H1 (cell line): Measurements from ENCODE around the gene CACNA2D4. TPM values are rescaled to one million over a fixed set of nuclear protein-coding genes. Genes with fewer than 3 reads are reported as not detected.

Source experiments
- CTCF ChIA-PET: fragments of 300-600 bp; sonication (Branson Sonifier 250); formaldehyde crosslinking; loops from one replicate; lab custom pipeline; 2021; ENCODE audit not compliant: partially characterized antibody; lab: Charles Lee
- POLR2A ChIA-PET: fragments of 300-600 bp; sonication (Branson Sonifier 250); formaldehyde crosslinking; loops from one replicate; lab custom pipeline; 2021; ENCODE audit warnings: inconsistent platforms; ENCODE audit not compliant: partially characterized antibody; lab: Charles Lee
- DNase-seq, 2 experiments: peaks; one replicate each; pipeline versions ENCODE4 v3.0.0 to v3.0.0-alpha.2; 2010 to 2022; ENCODE audit warnings: low spot score in 2 of 2, low read depth in 1 of 2, mixed read lengths in 1 of 2
- FAIRE-seq: peaks from 2 replicates; lab custom pipeline; 2011; peaks lifted over from hg19 to GRCh38; lab: Jason Lieb, UNC
- H2AFZ ChIP-seq: 2 replicates; pipeline ENCODE4 v1.8.1; 2012; ENCODE audit warnings: low read length, inconsistent platforms
- H2AK5ac ChIP-seq: 2 replicates; pipeline ENCODE4 v1.6.1; 2013; ENCODE audit warnings: low read depth, low read length
- H2BK120ac ChIP-seq: replicated peaks from 2 replicates; pipeline ENCODE3; 2013; ENCODE audit warnings: low read depth, low read length, inconsistent platforms
- H2BK12ac ChIP-seq: 2 replicates; pipeline ENCODE4 v1.6.1; 2013; ENCODE audit warnings: low read depth, low read length
- H2BK15ac ChIP-seq: 2 replicates; pipeline ENCODE4 v1.6.1; 2013; ENCODE audit warnings: low read length
- H2BK20ac ChIP-seq: 2 replicates; pipeline ENCODE4 v1.6.1; 2013; ENCODE audit warnings: low read length
- H2BK5ac ChIP-seq: 2 replicates; pipeline ENCODE4 v1.6.1; 2013; ENCODE audit warnings: low read depth, low read length
- H3K14ac ChIP-seq: 2 replicates; pipeline ENCODE4 v1.6.1; 2013; ENCODE audit warnings: inconsistent platforms; ENCODE audit not compliant: insufficient read length
- H3K18ac ChIP-seq: 2 replicates; pipeline ENCODE4 v1.6.1; 2013; ENCODE audit warnings: low read length; ENCODE audit errors: extremely low read depth
- H3K23ac ChIP-seq: 2 replicates; pipeline ENCODE4 v1.6.1; 2013; ENCODE audit warnings: inconsistent platforms; ENCODE audit not compliant: insufficient read length
- H3K23me2 ChIP-seq: 2 replicates; pipeline ENCODE4 v1.6.1; 2013; ENCODE audit warnings: low read depth, low read length
- H3K27ac ChIP-seq: 2 replicates; pipeline ENCODE4 v1.6.1; 2011; ENCODE audit warnings: low read depth, low read length, inconsistent platforms
- H3K27me3 ChIP-seq, 4 experiments: replicated peaks in 1 of 4; 1 replicate in 1 of 4; 2 replicates in 3 of 4; pipeline versions ENCODE4 v1.6.1 to v1.8.1; 2011 to 2013; ENCODE audit warnings: low read length in 3 of 4, mild to moderate bottlenecking in 3 of 4, inconsistent platforms in 2 of 4, mixed read lengths in 2 of 4, moderate library complexity in 1 of 4; ENCODE audit not compliant: control insufficient read depth in 3 of 4, insufficient read depth in 3 of 4; ENCODE audit errors: extremely low read depth in 1 of 4
- H3K36me3 ChIP-seq, 4 experiments: 2 replicates each; pipeline versions ENCODE4 v1.6.1 to v1.8.1; 2011 to 2013; ENCODE audit warnings: mild to moderate bottlenecking in 4 of 4, low read length in 3 of 4, moderate library complexity in 2 of 4, control low read depth in 1 of 4, inconsistent platforms in 1 of 4; ENCODE audit not compliant: insufficient read depth in 4 of 4, control insufficient read depth in 2 of 4
- H3K4ac ChIP-seq: replicated peaks from 2 replicates; pipeline ENCODE3; 2013; ENCODE audit warnings: low read length, low read depth, mixed read lengths, inconsistent platforms; ENCODE audit not compliant: insufficient read length
- H3K4me1 ChIP-seq, 4 experiments: replicated peaks in 1 of 4; 1 replicate in 1 of 4; 2 replicates in 3 of 4; pipeline versions ENCODE4 v1.6.1 to v1.8.1; 2011 to 2013; ENCODE audit warnings: low read length in 3 of 4, inconsistent platforms in 2 of 4, mixed read lengths in 1 of 4; ENCODE audit not compliant: insufficient read depth in 4 of 4, control insufficient read depth in 3 of 4
- H3K4me2 ChIP-seq, 2 experiments: 2 replicates each; pipeline versions ENCODE4 v1.6.1 to v1.8.1; 2011 to 2013; ENCODE audit warnings: low read depth in 2 of 2, low read length in 2 of 2, control low read depth in 1 of 2, inconsistent platforms in 1 of 2, mild to moderate bottlenecking in 1 of 2; ENCODE audit not compliant: insufficient read depth in 1 of 2
- H3K4me3 ChIP-seq, 4 experiments: fragments of 200-600, 300-600 bp in 1 of 4; sonication (generic), shearing (Covaris generic), sonication (Bioruptor Twin) in 1 of 4; 2 replicates each; pipeline versions ENCODE4 v1.5.1 to v1.8.1; 2011 to 2016; ENCODE audit warnings: low read length in 4 of 4, low read depth in 3 of 4, control low read depth in 2 of 4, inconsistent platforms in 2 of 4, mild to moderate bottlenecking in 2 of 4, mixed read lengths in 1 of 4, moderate library complexity in 1 of 4; ENCODE audit not compliant: insufficient read depth in 2 of 4; ENCODE audit errors: extremely low read depth in 1 of 4
- H3K56ac ChIP-seq: replicated peaks from 2 replicates; pipeline ENCODE3; 2013; ENCODE audit warnings: low read depth, mild to moderate bottlenecking, mixed read lengths, low read length, inconsistent platforms; ENCODE audit not compliant: insufficient read length
- H3K79me1 ChIP-seq: 2 replicates; pipeline ENCODE4 v1.6.1; 2013; ENCODE audit warnings: low read depth, low read length, control low read depth
- H3K79me2 ChIP-seq, 2 experiments: 2 replicates each; pipeline versions ENCODE4 v1.6.1 to v1.8.1; 2012 to 2013; ENCODE audit warnings: low read length in 2 of 2, mild to moderate bottlenecking in 2 of 2, inconsistent platforms in 1 of 2; ENCODE audit not compliant: insufficient read depth in 2 of 2, control insufficient read depth in 1 of 2
- H3K9ac ChIP-seq, 4 experiments: replicated peaks in 1 of 4; 1 replicate in 1 of 4; 2 replicates in 3 of 4; pipeline versions ENCODE4 v1.6.1 to v1.8.1; 2011 to 2013; ENCODE audit warnings: low read depth in 3 of 4, low read length in 3 of 4, control low read depth in 2 of 4, mild to moderate bottlenecking in 2 of 4, moderate library complexity in 2 of 4, inconsistent platforms in 1 of 4; ENCODE audit errors: extremely low read depth in 1 of 4
- H3K9me3 ChIP-seq, 2 experiments: 2 replicates each; pipeline versions ENCODE4 v1.6.1 to v1.8.1; 2012 to 2013; ENCODE audit warnings: mild to moderate bottlenecking in 2 of 2, moderate library complexity in 2 of 2, control low read depth in 1 of 2, inconsistent platforms in 1 of 2, low read depth in 1 of 2, low read length in 1 of 2, mixed read lengths in 1 of 2; ENCODE audit not compliant: insufficient read depth in 2 of 2
- H4K20me1 ChIP-seq, 2 experiments: replicated peaks in 1 of 2; 2 replicates each; pipeline versions ENCODE3 to v1.8.1; 2011 to 2013; ENCODE audit warnings: inconsistent platforms in 2 of 2, low read length in 2 of 2, mild to moderate bottlenecking in 1 of 2; ENCODE audit not compliant: insufficient read depth in 2 of 2, control insufficient read depth in 1 of 2
- H4K5ac ChIP-seq: 2 replicates; pipeline ENCODE4 v1.6.1; 2013; ENCODE audit warnings: low read length, low read depth, mixed read lengths, inconsistent platforms; ENCODE audit not compliant: insufficient read length
- H4K8ac ChIP-seq: 2 replicates; pipeline ENCODE4 v1.8.0; 2013; ENCODE audit warnings: mild to moderate bottlenecking, moderate library complexity, low read length, inconsistent platforms; ENCODE audit not compliant: insufficient read depth; ENCODE audit errors: extremely low read depth
- H4K91ac ChIP-seq: replicated peaks from 2 replicates; pipeline ENCODE3; 2013; ENCODE audit warnings: low read length, mixed read lengths, inconsistent platforms; ENCODE audit not compliant: insufficient read length
- BCL11A ChIP-seq, 2 experiments: IDR thresholded peaks; one replicate each; pipeline ENCODE4 v1.6.1; 2011; ENCODE audit warnings: low read depth in 2 of 2, low read length in 2 of 2, mild to moderate bottlenecking in 2 of 2
- WGBS, 2 experiments: shearing (Covaris generic) in 1 of 2; methylation state at CpG; one replicate each; pipeline versions ENCODE4 v1.1.6 to v1.1.7; 2013 to 2015; ENCODE audit warnings: low lambda C conversion rate in 2 of 2, mixed read lengths in 2 of 2, inconsistent platforms in 1 of 2, low coverage in 1 of 2, missing lambda C conversion rate in 1 of 2; ENCODE audit not compliant: insufficient replicate concordance in 2 of 2, insufficient coverage in 1 of 2, insufficient read length in 1 of 2; ENCODE audit errors: extremely low coverage in 1 of 2, missing lambda C conversion rate in 1 of 2; 5-methylcytosine and 5-hydroxymethylcytosine counted together
- polyA plus RNA-seq, 7 experiments: library from polyadenylated mRNA; depleted of rRNA in 3 of 7; stranded (reverse) in 5 of 7; unstranded in 2 of 7; fragments of >200 nt in 5 of 7; fragments of 200-250 nt in 2 of 7; gene quantifications; 1 replicate in 5 of 7; 2 replicates in 1 of 7; 4 replicates in 1 of 7; pipeline versions ENCODE4 v1.2.1 to v1.2.3, GENCODE V29; 2011 to 2013; ENCODE audit warnings: missing spikeins in 2 of 7, mixed read lengths in 2 of 7
- total RNA-seq: library from RNA; stranded (reverse); fragmentation: NEBNext Ultra II Directional; extraction: Animal tissue kit (Norgen Biotek cat#: 25700); gene quantifications from 2 replicates; pipeline ENCODE4 v1.2.1, GENCODE V29; 2021

Gene CACNA2D4
- total and polyA plus RNA-seq, 2 of the 8 experiments (the other 6 are each of a cell fraction or from before 2014, with no cell fraction given): 0.44 to 0.88 TPM

DNA sequence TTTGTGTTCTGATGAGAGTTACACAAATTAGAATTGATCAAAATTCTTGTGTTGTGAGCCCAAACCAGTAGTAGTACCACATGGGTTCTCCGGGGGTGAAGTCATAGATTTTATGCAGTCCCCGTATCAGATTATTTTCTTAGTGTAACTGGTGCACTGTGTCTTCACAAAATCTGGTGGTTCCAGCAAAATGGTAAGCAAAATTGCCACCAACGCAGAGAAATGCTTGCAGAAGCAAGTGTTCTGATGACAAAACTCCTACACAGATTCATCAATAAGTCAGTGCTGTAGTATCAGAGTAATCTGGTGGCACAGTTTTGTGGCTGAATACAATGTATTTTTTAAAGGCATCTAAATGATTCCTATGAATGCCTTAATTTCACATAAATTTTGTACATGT is 1.3 kb upstream of the CACNA2D4 start:
- Histone ChIP-seq H4K20me1 (no peaks in the 10 kb centered on the region), H3K4me2 (no peak overlapping the region), H3K79me1 (no peaks in the 10 kb centered on the region), H2AK5ac (no peak overlapping the region), H3K23me2 (no peaks in the 10 kb centered on the region), H3K27ac (no peak overlapping the region), H3K79me2 (no peaks in the 10 kb centered on the region), H3K14ac (no peak overlapping the region), H3K23ac (no peak overlapping the region), H3K18ac (no peak overlapping the region), H3K4ac (no peak overlapping the region), H2BK20ac (no peak overlapping the region), H4K8ac (no peak overlapping the region), H4K91ac (no peak overlapping the region), H2AFZ (no peak overlapping the region), H3K36me3 (no peaks in the 10 kb centered on the region), H4K5ac (no peak overlapping the region), H3K56ac (no peak overlapping the region), H3K4me3 (no peak overlapping the region), H3K9ac (no peak overlapping the region), H2BK12ac (no peak overlapping the region), H2BK120ac (no peak overlapping the region), H2BK15ac (no peak overlapping the region), H3K9me3 (no peaks in the 10 kb centered on the region), H2BK5ac (no peak overlapping the region), H3K4me1 (peaks cover 0 to 11% (median 7%) of the 10 kb centered on the region in 4 experiments; a peak in 6 of 7 replicates), H3K27me3 (no peaks in the 10 kb centered on the region)
- no peak for TF ChIP-seq BCL11A (IDR thresholded peaks at IDR 0.05; ENCODE audit: low read depth in 2 of 2, low read length in 2 of 2)
- ChIA-PET POLR2A (no interaction called here), CTCF (interaction anchor here (0.7 to 5.0 kb wide), 4 partner anchors 20 to 271 kb away, joined by 3 to 26 read pairs (median 6); no protein-coding TSS in a partner anchor)
- 94% methylated on average over 3 of the region's 3 CpGs; no CpG with 5 or more reads in 1 of the 2 experiments for WGBS, 2 experiments
- no peak for DNase-seq
- no peak for FAIRE-seq
